Measurements from ENCODE around the gene PLP2.
A peak's percentile ranks its signal among the peaks of the same experiment; 100 is the strongest.
"Not testable (repeated sequence)": the region's sequence is repeated elsewhere in the genome, so short reads cannot be mapped to it uniquely, and the experiment has no call there.

Gene PLP2

GRCh38 chrX:49147936-49148335 is 23.8 kb upstream of the PLP2 start:
- H3K36me3 ChIP-seq (ENCODE audit: insufficient read depth, low read length), result no peaks in the 10 kb centered on the region
- H3K4me1 ChIP-seq (ENCODE audit: control insufficient read depth, insufficient read depth, low read length, unreplicated experiment), result no peaks in the 10 kb centered on the region
- H2AFZ ChIP-seq (ENCODE audit: low read length, unreplicated experiment), result no peak overlapping the region
- no peaks in the 10 kb centered on the region for H3K79me2 ChIP-seq (ENCODE audit: control insufficient read depth, insufficient read depth, low read length, unreplicated experiment)
- no peak overlapping the region for H3K27ac ChIP-seq (ENCODE audit: low read depth, low read length)
- no peak overlapping the region for H3K4me3 ChIP-seq (ENCODE audit: low read depth, low read length)
- H3K27me3 ChIP-seq (ENCODE audit: insufficient read depth, low read length), result no peaks in the 10 kb centered on the region

GRCh38 chrX:49148390-49149100 is 23.2 kb upstream of the PLP2 start:
- H3K27ac ChIP-seq (ENCODE audit: low read depth, low read length); H2AFZ ChIP-seq (ENCODE audit: low read length, unreplicated experiment); H3K36me3 ChIP-seq (ENCODE audit: insufficient read depth, low read length); H3K4me1 ChIP-seq (ENCODE audit: control insufficient read depth, insufficient read depth, low read length, unreplicated experiment); H3K4me3 ChIP-seq (ENCODE audit: low read depth, low read length); H3K27me3 ChIP-seq (ENCODE audit: insufficient read depth, low read length); H3K79me2 ChIP-seq (ENCODE audit: control insufficient read depth, insufficient read depth, low read length, unreplicated experiment): not testable (repeated sequence)

GRCh38 chrX:49149291-49149690 is 22.4 kb upstream of the PLP2 start:
- H3K27ac ChIP-seq (ENCODE audit: low read depth, low read length); H3K36me3 ChIP-seq (ENCODE audit: insufficient read depth, low read length); H3K79me2 ChIP-seq (ENCODE audit: control insufficient read depth, insufficient read depth, low read length, unreplicated experiment); H3K4me1 ChIP-seq (ENCODE audit: control insufficient read depth, insufficient read depth, low read length, unreplicated experiment); H2AFZ ChIP-seq (ENCODE audit: low read length, unreplicated experiment); H3K27me3 ChIP-seq (ENCODE audit: insufficient read depth, low read length); H3K4me3 ChIP-seq (ENCODE audit: low read depth, low read length): not testable (repeated sequence)

GRCh38 chrX:49153467-49153866 is 18.2 kb upstream of the PLP2 start:
- H3K27me3 ChIP-seq (ENCODE audit: insufficient read depth, low read length), result no peaks in the 10 kb centered on the region
- H3K79me2 ChIP-seq (ENCODE audit: control insufficient read depth, insufficient read depth, low read length, unreplicated experiment), result no peaks in the 10 kb centered on the region
- no peak overlapping the region for H3K4me3 ChIP-seq (ENCODE audit: low read depth, low read length)
- no peak overlapping the region for H3K27ac ChIP-seq (ENCODE audit: low read depth, low read length)
- H3K4me1 ChIP-seq (ENCODE audit: control insufficient read depth, insufficient read depth, low read length, unreplicated experiment), result no peaks in the 10 kb centered on the region
- H3K36me3 ChIP-seq (ENCODE audit: insufficient read depth, low read length), result no peaks in the 10 kb centered on the region
- no peak overlapping the region for H2AFZ ChIP-seq (ENCODE audit: low read length, unreplicated experiment)

- Histone ChIP-seq H3K27ac (ENCODE audit: low read depth, low read length) (peak overlapping the region; percentile 96), H3K79me2 (ENCODE audit: control insufficient read depth, insufficient read depth, low read length, unreplicated experiment) (no peaks in the 10 kb centered on the region), H3K36me3 (ENCODE audit: insufficient read depth, low read length) (no peaks in the 10 kb centered on the region), H2AFZ (ENCODE audit: low read length, unreplicated experiment) (peak overlapping the region; percentile 48), H3K4me3 (ENCODE audit: low read depth, low read length) (peak overlapping the region; percentile 82), H3K4me1 (ENCODE audit: control insufficient read depth, insufficient read depth, low read length, unreplicated experiment) (no peaks in the 10 kb centered on the region), H3K27me3 (ENCODE audit: insufficient read depth, low read length) (no peaks in the 10 kb centered on the region)
These were observed 16.3 kb upstream of the PLP2 start for GRCh38 chrX:49155243-49155899.

GRCh38 chrX:49155900-49156837 is 15.5 kb upstream of the PLP2 start:
- Histone ChIP-seq H2AFZ (ENCODE audit: low read length, unreplicated experiment) (no peak overlapping the region), H3K4me1 (ENCODE audit: control insufficient read depth, insufficient read depth, low read length, unreplicated experiment) (no peaks in the 10 kb centered on the region), H3K36me3 (ENCODE audit: insufficient read depth, low read length) (no peaks in the 10 kb centered on the region), H3K27me3 (ENCODE audit: insufficient read depth, low read length) (no peaks in the 10 kb centered on the region), H3K79me2 (ENCODE audit: control insufficient read depth, insufficient read depth, low read length, unreplicated experiment) (no peaks in the 10 kb centered on the region), H3K27ac (ENCODE audit: low read depth, low read length) (peak overlapping the region; percentile 96), H3K4me3 (ENCODE audit: low read depth, low read length) (peak overlapping the region; percentile 82)

GRCh38 chrX:49157194-49157593 is 14.5 kb upstream of the PLP2 start:
- Histone ChIP-seq H3K79me2 (ENCODE audit: control insufficient read depth, insufficient read depth, low read length, unreplicated experiment) (no peaks in the 10 kb centered on the region), H2AFZ (ENCODE audit: low read length, unreplicated experiment) (no peak overlapping the region), H3K4me1 (ENCODE audit: control insufficient read depth, insufficient read depth, low read length, unreplicated experiment) (no peaks in the 10 kb centered on the region), H3K4me3 (ENCODE audit: low read depth, low read length) (no peak overlapping the region), H3K27me3 (ENCODE audit: insufficient read depth, low read length) (no peaks in the 10 kb centered on the region), H3K36me3 (ENCODE audit: insufficient read depth, low read length) (no peaks in the 10 kb centered on the region), H3K27ac (ENCODE audit: low read depth, low read length) (no peak overlapping the region)

- H3K79me2 ChIP-seq (ENCODE audit: control insufficient read depth, insufficient read depth, low read length, unreplicated experiment), result no peaks in the 10 kb centered on the region
- no peak overlapping the region for H3K4me3 ChIP-seq (ENCODE audit: low read depth, low read length)
- H2AFZ ChIP-seq (ENCODE audit: low read length, unreplicated experiment), result no peak overlapping the region
- no peaks in the 10 kb centered on the region for H3K36me3 ChIP-seq (ENCODE audit: insufficient read depth, low read length)
- H3K27ac ChIP-seq (ENCODE audit: low read depth, low read length), result no peak overlapping the region
- H3K4me1 ChIP-seq (ENCODE audit: control insufficient read depth, insufficient read depth, low read length, unreplicated experiment), result no peaks in the 10 kb centered on the region
- no peaks in the 10 kb centered on the region for H3K27me3 ChIP-seq (ENCODE audit: insufficient read depth, low read length)
These were observed 10.8 kb upstream of the PLP2 start for GRCh38 chrX:49160908-49161307.

- Histone ChIP-seq H3K79me2 (ENCODE audit: control insufficient read depth, insufficient read depth, low read length, unreplicated experiment) (no peaks in the 10 kb centered on the region), H3K4me3 (ENCODE audit: low read depth, low read length) (no peak overlapping the region), H3K27ac (ENCODE audit: low read depth, low read length) (no peak overlapping the region), H3K36me3 (ENCODE audit: insufficient read depth, low read length) (no peaks in the 10 kb centered on the region), H3K4me1 (ENCODE audit: control insufficient read depth, insufficient read depth, low read length, unreplicated experiment) (no peaks in the 10 kb centered on the region), H2AFZ (ENCODE audit: low read length, unreplicated experiment) (no peak overlapping the region), H3K27me3 (ENCODE audit: insufficient read depth, low read length) (no peaks in the 10 kb centered on the region)
These were observed 10.1 kb upstream of the PLP2 start for GRCh38 chrX:49161632-49162031.

GRCh38 chrX:49162620-49163019 is 9.1 kb upstream of the PLP2 start, which contains the start of gene MAGIX:
TSS of gene MAGIX (plus strand) at chrX:49162758. CDS start at chrX:49162890, 132 bp downstream.
- H3K4me3 ChIP-seq (ENCODE audit: low read depth, low read length), result peak within 1 kb of the TSS; percentile 74
- peak within 1 kb of the TSS; percentile 50 for H2AFZ ChIP-seq (ENCODE audit: low read length, unreplicated experiment)
- no peaks in the 10 kb centered on the region for H3K27me3 ChIP-seq (ENCODE audit: insufficient read depth, low read length)
- no peaks in the 10 kb centered on the region for H3K79me2 ChIP-seq (ENCODE audit: control insufficient read depth, insufficient read depth, low read length, unreplicated experiment)
- H3K27ac ChIP-seq (ENCODE audit: low read depth, low read length), result no peak within 1 kb of the TSS
- no peaks in the 10 kb centered on the region for H3K36me3 ChIP-seq (ENCODE audit: insufficient read depth, low read length)
- no peaks in the 10 kb centered on the region for H3K4me1 ChIP-seq (ENCODE audit: control insufficient read depth, insufficient read depth, low read length, unreplicated experiment)
